Transverse colon (tissue), 4 donors: ENCODE results near the gene SPRY2.

Experiments
- POLR2AphosphoS5 ChIP-seq, 3 donors: sonication (generic); formaldehyde crosslinking; IDR thresholded peaks; one replicate each; pipeline ENCODE4 v1.6.1; 2016; ENCODE audit warnings: antibody characterized with exemption in 3 of 3
- TF ChIP-seq, protein P1 (sequence below), 5 experiments: fragments of 200-600 bp in 3 of 5; fragments of 450-650 bp in 2 of 5; sonication (generic) in 3 of 5; IDR thresholded peaks; 1 replicate in 2 of 5; 2 replicates in 3 of 5; pipeline ENCODE4 v1.5.1; 2016 to 2017; ENCODE audit warnings: antibody characterized with exemption in 5 of 5, inconsistent platforms in 3 of 5, mild to moderate bottlenecking in 2 of 5, moderate library complexity in 1 of 5

DNA sequence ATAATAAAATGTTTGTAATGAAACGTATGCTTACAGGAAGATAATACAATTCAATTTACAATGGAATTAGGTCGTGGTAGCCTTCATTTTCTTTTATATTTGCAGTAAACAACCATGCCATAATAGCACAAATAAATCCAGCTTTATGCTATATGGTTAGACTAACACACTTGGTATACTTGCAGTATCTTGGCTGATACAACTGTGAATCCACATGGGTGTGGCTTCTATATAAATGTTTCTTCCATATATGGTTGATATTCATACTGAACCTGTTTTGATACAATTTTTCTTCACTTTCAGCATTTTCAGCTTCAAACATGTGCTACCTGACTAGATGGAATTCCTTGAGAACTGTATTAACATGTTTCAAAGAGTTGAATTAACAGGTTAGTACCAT, 20.4 kb upstream of the SPRY2 start:
- TF ChIP-seq, protein P1, sequence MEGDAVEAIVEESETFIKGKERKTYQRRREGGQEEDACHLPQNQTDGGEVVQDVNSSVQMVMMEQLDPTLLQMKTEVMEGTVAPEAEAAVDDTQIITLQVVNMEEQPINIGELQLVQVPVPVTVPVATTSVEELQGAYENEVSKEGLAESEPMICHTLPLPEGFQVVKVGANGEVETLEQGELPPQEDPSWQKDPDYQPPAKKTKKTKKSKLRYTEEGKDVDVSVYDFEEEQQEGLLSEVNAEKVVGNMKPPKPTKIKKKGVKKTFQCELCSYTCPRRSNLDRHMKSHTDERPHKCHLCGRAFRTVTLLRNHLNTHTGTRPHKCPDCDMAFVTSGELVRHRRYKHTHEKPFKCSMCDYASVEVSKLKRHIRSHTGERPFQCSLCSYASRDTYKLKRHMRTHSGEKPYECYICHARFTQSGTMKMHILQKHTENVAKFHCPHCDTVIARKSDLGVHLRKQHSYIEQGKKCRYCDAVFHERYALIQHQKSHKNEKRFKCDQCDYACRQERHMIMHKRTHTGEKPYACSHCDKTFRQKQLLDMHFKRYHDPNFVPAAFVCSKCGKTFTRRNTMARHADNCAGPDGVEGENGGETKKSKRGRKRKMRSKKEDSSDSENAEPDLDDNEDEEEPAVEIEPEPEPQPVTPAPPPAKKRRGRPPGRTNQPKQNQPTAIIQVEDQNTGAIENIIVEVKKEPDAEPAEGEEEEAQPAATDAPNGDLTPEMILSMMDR (IDR thresholded peaks at IDR 0.05), result no peak
- no peak for TF ChIP-seq POLR2AphosphoS5 (IDR thresholded peaks at IDR 0.05)
